ENCODE results near the gene SLC9A9.

SLC9A9 gene

DNA sequence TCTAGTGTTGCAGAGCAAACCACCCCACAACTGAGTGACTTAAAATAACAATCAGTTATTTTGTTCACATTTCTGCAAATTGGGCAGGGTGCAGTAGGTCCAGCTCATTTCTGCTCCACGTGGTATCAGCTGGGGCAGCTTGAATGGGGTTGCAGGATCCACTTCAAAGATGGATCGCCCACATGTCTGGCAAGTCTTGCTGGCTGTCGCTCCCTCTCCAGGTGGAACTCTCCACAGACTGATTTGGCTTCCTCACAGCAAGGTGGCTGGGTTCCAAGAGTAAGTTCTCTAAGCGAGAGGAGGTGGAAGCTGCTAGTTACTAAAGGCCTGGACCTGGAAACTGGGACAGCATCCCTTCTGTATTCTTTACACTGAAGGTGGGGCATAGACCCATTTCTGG, 213.3 kb downstream of the SLC9A9 start:
- Histone ChIP-seq H3K4ac (ENCODE audit: low read depth, low read length) (no peak overlapping the region), H2BK12ac (ENCODE audit: low read length) (no peak overlapping the region), H4K91ac (ENCODE audit: low read depth, low read length) (no peak overlapping the region), H3K79me1 (ENCODE audit: low read length) (no peaks in the 10 kb centered on the region), H3K27ac (ENCODE audit: low read depth, low read length) (no peak overlapping the region), H2AFZ (ENCODE audit: insufficient read depth, low read length, poor library complexity) (no peak overlapping the region), H3K9ac (ENCODE audit: low read length) (no peak overlapping the region), H3K4me3 (ENCODE audit: low read depth, low read length) (no peak overlapping the region), H3K27me3 (ENCODE audit: insufficient read depth, low read length) (no peaks in the 10 kb centered on the region), H2BK5ac (ENCODE audit: low read depth, low read length, poor library complexity) (no peak overlapping the region), H2BK120ac (ENCODE audit: insufficient read depth, low read length, poor library complexity) (no peak overlapping the region), H4K8ac (ENCODE audit: low read depth, low read length) (no peak overlapping the region), H3K4me2 (ENCODE audit: low read length) (no peak overlapping the region), H3K14ac (ENCODE audit: low read length) (no peak overlapping the region), H3K18ac (ENCODE audit: low read length) (no peak overlapping the region), H3K36me3 (ENCODE audit: control insufficient read depth in 1 of 2, insufficient read depth in 2 of 2, low read length in 2 of 2) (no peaks in the 10 kb centered on the region), H3K79me2 (ENCODE audit: control insufficient read depth, insufficient read depth, low read length, poor library complexity) (no peaks in the 10 kb centered on the region), H3K23ac (ENCODE audit: low read length) (no peak overlapping the region), H3K9me3 (ENCODE audit: insufficient read depth, low read depth, low read length) (no peaks in the 10 kb centered on the region), H4K12ac (ENCODE audit: low read depth, low read length) (no peak overlapping the region), H2AK5ac (ENCODE audit: low read length) (no peak overlapping the region), H3K4me1 (ENCODE audit: control insufficient read depth in 1 of 2, insufficient read depth in 2 of 2, low read length in 2 of 2) (no peaks in the 10 kb centered on the region)
- no CpG with 5 or more reads among the region's 4 CpGs for WGBS (ENCODE audit: extremely low coverage, insufficient coverage, insufficient read length)
- DNase-seq, result no peak

DNA sequence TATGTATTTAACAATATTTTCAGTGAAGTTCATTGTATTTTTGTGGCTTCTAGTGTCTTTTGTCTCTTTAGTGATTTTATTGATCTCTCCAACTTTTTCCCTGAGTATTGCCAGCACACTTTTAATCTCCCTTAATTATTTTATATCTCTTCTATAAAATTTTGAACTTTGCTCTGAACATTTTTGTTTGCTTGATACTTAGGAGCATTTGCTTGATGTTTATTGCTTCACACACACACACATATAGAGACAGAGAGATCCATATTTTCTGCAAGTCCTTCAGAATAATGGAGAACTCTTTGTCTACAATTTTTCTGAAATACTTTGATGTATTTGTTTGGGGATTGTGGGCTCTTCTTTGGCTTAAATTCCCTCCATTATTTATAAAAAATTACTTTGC, 213.8 kb downstream of the SLC9A9 start:
- no peak overlapping the region for H3K9ac ChIP-seq (ENCODE audit: low read length)
- H2AK5ac ChIP-seq (ENCODE audit: low read length), result no peak overlapping the region
- no peak overlapping the region for H3K4me2 ChIP-seq (ENCODE audit: low read length)
- H3K18ac ChIP-seq (ENCODE audit: low read length), result no peak overlapping the region
- H2BK5ac ChIP-seq (ENCODE audit: low read depth, low read length, poor library complexity), result no peak overlapping the region
- no peak overlapping the region for H3K4ac ChIP-seq (ENCODE audit: low read depth, low read length)
- H3K27me3 ChIP-seq (ENCODE audit: insufficient read depth, low read length), result no peaks in the 10 kb centered on the region
- H3K36me3 ChIP-seq (ENCODE audit: control insufficient read depth in 1 of 2, insufficient read depth in 2 of 2, low read length in 2 of 2), result no peaks in the 10 kb centered on the region
- no peak overlapping the region for H4K8ac ChIP-seq (ENCODE audit: low read depth, low read length)
- no peak overlapping the region for H4K12ac ChIP-seq (ENCODE audit: low read depth, low read length)
- no peaks in the 10 kb centered on the region for H3K79me2 ChIP-seq (ENCODE audit: control insufficient read depth, insufficient read depth, low read length, poor library complexity)
- H3K9me3 ChIP-seq (ENCODE audit: insufficient read depth, low read depth, low read length), result no peaks in the 10 kb centered on the region
- H2AFZ ChIP-seq (ENCODE audit: insufficient read depth, low read length, poor library complexity), result no peak overlapping the region
- H2BK120ac ChIP-seq (ENCODE audit: insufficient read depth, low read length, poor library complexity), result no peak overlapping the region
- H3K27ac ChIP-seq (ENCODE audit: low read depth, low read length), result no peak overlapping the region
- H3K14ac ChIP-seq (ENCODE audit: low read length), result no peak overlapping the region
- no peak overlapping the region for H4K91ac ChIP-seq (ENCODE audit: low read depth, low read length)
- no peaks in the 10 kb centered on the region for H3K79me1 ChIP-seq (ENCODE audit: low read length)
- DNase-seq, result no peak
- no peak overlapping the region for H3K4me3 ChIP-seq (ENCODE audit: low read depth, low read length)
- no peak overlapping the region for H2BK12ac ChIP-seq (ENCODE audit: low read length)
- H3K23ac ChIP-seq (ENCODE audit: low read length), result no peak overlapping the region
- no peaks in the 10 kb centered on the region for H3K4me1 ChIP-seq (ENCODE audit: control insufficient read depth in 1 of 2, insufficient read depth in 2 of 2, low read length in 2 of 2)

- Histone ChIP-seq H3K27ac (ENCODE audit: low read depth, low read length) (no peak overlapping the region), H3K18ac (ENCODE audit: low read length) (no peak overlapping the region), H4K8ac (ENCODE audit: low read depth, low read length) (no peak overlapping the region), H3K4me3 (ENCODE audit: low read depth, low read length) (no peak overlapping the region), H2BK5ac (ENCODE audit: low read depth, low read length, poor library complexity) (no peak overlapping the region), H2AFZ (ENCODE audit: insufficient read depth, low read length, poor library complexity) (no peak overlapping the region), H3K36me3 (ENCODE audit: control insufficient read depth in 1 of 2, insufficient read depth in 2 of 2, low read length in 2 of 2) (no peaks in the 10 kb centered on the region), H4K12ac (ENCODE audit: low read depth, low read length) (no peak overlapping the region), H2AK5ac (ENCODE audit: low read length) (no peak overlapping the region), H3K9ac (ENCODE audit: low read length) (no peak overlapping the region), H3K14ac (ENCODE audit: low read length) (no peak overlapping the region), H3K4ac (ENCODE audit: low read depth, low read length) (no peak overlapping the region), H3K79me1 (ENCODE audit: low read length) (no peaks in the 10 kb centered on the region), H3K9me3 (ENCODE audit: insufficient read depth, low read depth, low read length) (no peaks in the 10 kb centered on the region), H3K79me2 (ENCODE audit: control insufficient read depth, insufficient read depth, low read length, poor library complexity) (no peaks in the 10 kb centered on the region), H2BK12ac (ENCODE audit: low read length) (no peak overlapping the region), H3K4me2 (ENCODE audit: low read length) (no peak overlapping the region), H3K27me3 (ENCODE audit: insufficient read depth, low read length) (no peaks in the 10 kb centered on the region), H3K4me1 (ENCODE audit: control insufficient read depth in 1 of 2, insufficient read depth in 2 of 2, low read length in 2 of 2) (no peaks in the 10 kb centered on the region), H3K23ac (ENCODE audit: low read length) (no peak overlapping the region), H2BK120ac (ENCODE audit: insufficient read depth, low read length, poor library complexity) (no peak overlapping the region), H4K91ac (ENCODE audit: low read depth, low read length) (no peak overlapping the region)
- DNase-seq, result no peak
- WGBS (ENCODE audit: extremely low coverage, insufficient coverage, insufficient read length), result no CpG with 5 or more reads among the region's 3 CpGs
These were observed 214.5 kb downstream of the SLC9A9 start for GRCh38 chr3:143633816-143634215.

DNA sequence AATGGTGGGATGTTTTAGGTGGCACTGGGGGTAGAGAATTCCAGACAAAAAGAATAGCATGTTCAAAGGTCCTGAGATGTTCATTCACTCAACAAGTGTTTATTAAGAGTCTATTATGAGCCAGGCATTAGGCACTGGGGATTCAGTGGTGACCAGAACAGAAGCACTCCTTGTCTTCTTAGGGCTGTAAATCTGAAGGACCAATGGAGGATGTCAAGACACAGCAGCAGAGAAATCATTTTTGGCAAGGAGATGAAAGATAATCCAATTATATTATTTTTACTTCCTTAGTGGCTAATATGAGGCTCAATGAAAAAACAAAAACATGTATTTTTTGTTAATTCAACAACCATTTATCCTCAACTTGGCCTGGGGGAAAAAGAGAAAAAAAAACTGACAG, 218.5 kb downstream of the SLC9A9 start:
- Histone ChIP-seq H3K79me1 (ENCODE audit: low read length) (no peaks in the 10 kb centered on the region), H2BK12ac (ENCODE audit: low read length) (no peak overlapping the region), H4K12ac (ENCODE audit: low read depth, low read length) (no peak overlapping the region), H4K8ac (ENCODE audit: low read depth, low read length) (no peak overlapping the region), H3K4ac (ENCODE audit: low read depth, low read length) (no peak overlapping the region), H3K23ac (ENCODE audit: low read length) (no peak overlapping the region), H3K4me3 (ENCODE audit: low read depth, low read length) (no peak overlapping the region), H3K4me1 (ENCODE audit: control insufficient read depth in 1 of 2, insufficient read depth in 2 of 2, low read length in 2 of 2) (no peaks in the 10 kb centered on the region), H3K18ac (ENCODE audit: low read length) (no peak overlapping the region), H3K14ac (ENCODE audit: low read length) (no peak overlapping the region), H3K27ac (ENCODE audit: low read depth, low read length) (no peak overlapping the region), H3K27me3 (ENCODE audit: insufficient read depth, low read length) (no peaks in the 10 kb centered on the region), H3K9ac (ENCODE audit: low read length) (no peak overlapping the region), H2BK5ac (ENCODE audit: low read depth, low read length, poor library complexity) (no peak overlapping the region), H3K4me2 (ENCODE audit: low read length) (no peak overlapping the region), H2AFZ (ENCODE audit: insufficient read depth, low read length, poor library complexity) (no peak overlapping the region), H4K91ac (ENCODE audit: low read depth, low read length) (no peak overlapping the region), H3K79me2 (ENCODE audit: control insufficient read depth, insufficient read depth, low read length, poor library complexity) (no peaks in the 10 kb centered on the region), H2BK120ac (ENCODE audit: insufficient read depth, low read length, poor library complexity) (no peak overlapping the region), H2AK5ac (ENCODE audit: low read length) (no peak overlapping the region), H3K9me3 (ENCODE audit: insufficient read depth, low read depth, low read length) (no peaks in the 10 kb centered on the region), H3K36me3 (ENCODE audit: control insufficient read depth in 1 of 2, insufficient read depth in 2 of 2, low read length in 2 of 2) (no peaks in the 10 kb centered on the region)
- no peak for DNase-seq

- Histone ChIP-seq H3K9ac (ENCODE audit: low read length) (no peak overlapping the region), H3K14ac (ENCODE audit: low read length) (no peak overlapping the region), H2AK5ac (ENCODE audit: low read length) (no peak overlapping the region), H3K9me3 (ENCODE audit: insufficient read depth, low read depth, low read length) (no peaks in the 10 kb centered on the region), H2BK5ac (ENCODE audit: low read depth, low read length, poor library complexity) (no peak overlapping the region), H4K12ac (ENCODE audit: low read depth, low read length) (no peak overlapping the region), H3K79me2 (ENCODE audit: control insufficient read depth, insufficient read depth, low read length, poor library complexity) (no peaks in the 10 kb centered on the region), H3K23ac (ENCODE audit: low read length) (no peak overlapping the region), H3K4me2 (ENCODE audit: low read length) (no peak overlapping the region), H3K27ac (ENCODE audit: low read depth, low read length) (no peak overlapping the region), H4K8ac (ENCODE audit: low read depth, low read length) (no peak overlapping the region), H2BK12ac (ENCODE audit: low read length) (no peak overlapping the region), H2BK120ac (ENCODE audit: insufficient read depth, low read length, poor library complexity) (no peak overlapping the region), H3K27me3 (ENCODE audit: insufficient read depth, low read length) (no peaks in the 10 kb centered on the region), H3K4me3 (ENCODE audit: low read depth, low read length) (no peak overlapping the region), H2AFZ (ENCODE audit: insufficient read depth, low read length, poor library complexity) (no peak overlapping the region), H3K79me1 (ENCODE audit: low read length) (no peaks in the 10 kb centered on the region), H4K91ac (ENCODE audit: low read depth, low read length) (no peak overlapping the region), H3K18ac (ENCODE audit: low read length) (no peak overlapping the region), H3K4ac (ENCODE audit: low read depth, low read length) (no peak overlapping the region), H3K36me3 (ENCODE audit: control insufficient read depth in 1 of 2, insufficient read depth in 2 of 2, low read length in 2 of 2) (no peaks in the 10 kb centered on the region), H3K4me1 (ENCODE audit: control insufficient read depth in 1 of 2, insufficient read depth in 2 of 2, low read length in 2 of 2) (no peaks in the 10 kb centered on the region)
- no CpG with 5 or more reads among the region's 3 CpGs for WGBS (ENCODE audit: extremely low coverage, insufficient coverage, insufficient read length)
- no peak for DNase-seq
These were observed 219.3 kb downstream of the SLC9A9 start for GRCh38 chr3:143628971-143629370.
